SK-N-SH (cell line): Measurements from ENCODE around the gene GRAMD2A. TPM values are rescaled to one million over a fixed set of nuclear protein-coding genes. Genes with fewer than 3 reads are reported as not detected.
A peak's percentile ranks its signal among the peaks of the same experiment; 100 is the strongest.

ENCODE experiments used
- CTCF ChIA-PET: fragments of 300-600, 350-600 bp; formaldehyde crosslinking; extraction: SDS; loops from one replicate; lab custom pipeline; 2021; lab: Yijun Ruan, JAX
- POLR2A ChIA-PET: fragments of 350-600 bp; sonication (Branson Sonifier 250); formaldehyde crosslinking; extraction: SDS; loops from one replicate; lab custom pipeline; 2020; ENCODE audit warnings: antibody characterized with exemption, inconsistent platforms; lab: Yijun Ruan, JAX
- DNase-seq: peaks from one replicate; pipeline ENCODE4 v3.0.0; 2012
- H2AFZ ChIP-seq: fragments of 200-600 bp; sonication (generic); 2 replicates; pipeline ENCODE4 v1.8.1; 2016; ENCODE audit warnings: antibody characterized with exemption, mild to moderate bottlenecking, low read depth
- H3F3A ChIP-seq: fragments of 200-600 bp; sonication (generic); replicated peaks from 2 replicates; pipeline ENCODE3; 2016; ENCODE audit warnings: antibody characterized with exemption, mild to moderate bottlenecking; ENCODE audit not compliant: insufficient read depth
- H3K27ac ChIP-seq, 2 experiments: fragments of 200-500 bp in 1 of 2; fragments of 200-600 bp in 1 of 2; sonication (Bioruptor generic) in 1 of 2; sonication (generic), shearing (Covaris generic) in 1 of 2; 2 replicates each; pipeline versions ENCODE4 v1.5.1 to v1.6.1; 2014 to 2016; ENCODE audit warnings: low read depth in 2 of 2, inconsistent platforms in 1 of 2, low read length in 1 of 2, mild to moderate bottlenecking in 1 of 2, mixed read lengths in 1 of 2
- H3K27me3 ChIP-seq: fragments of 200-600 bp; sonication (generic), shearing (Covaris generic); 2 replicates; pipeline ENCODE4 v1.6.1; 2016; ENCODE audit warnings: mixed run types; ENCODE audit not compliant: insufficient read depth
- H3K36me3 ChIP-seq, 2 experiments: fragments of 200-500 bp in 1 of 2; fragments of 200-600 bp in 1 of 2; sonication (Bioruptor generic) in 1 of 2; sonication (generic) in 1 of 2; replicated peaks in 1 of 2; 2 replicates each; pipeline versions ENCODE3 to v1.5.1; 2014 to 2016; ENCODE audit warnings: low read length in 1 of 2, mild to moderate bottlenecking in 1 of 2; ENCODE audit not compliant: insufficient read depth in 2 of 2, control insufficient read depth in 1 of 2
- H3K4me1 ChIP-seq, 2 experiments: fragments of 200-500 bp in 1 of 2; fragments of 200-600 bp in 1 of 2; sonication (Bioruptor generic) in 1 of 2; sonication (generic), shearing (Covaris generic) in 1 of 2; 2 replicates each; pipeline versions ENCODE4 v1.5.1 to v1.6.1; 2014 to 2016; ENCODE audit warnings: low read depth in 1 of 2, low read length in 1 of 2, mixed run types in 1 of 2; ENCODE audit not compliant: insufficient read depth in 2 of 2, control insufficient read depth in 1 of 2
- H3K4me2 ChIP-seq: fragments of 200-600 bp; sonication (generic), shearing (Covaris generic); 2 replicates; pipeline ENCODE4 v1.6.1; 2017; ENCODE audit warnings: mixed run types
- H3K4me3 ChIP-seq, 2 experiments: fragments of 200-500 bp in 1 of 2; fragments of 200-600 bp in 1 of 2; sonication (Bioruptor generic) in 1 of 2; sonication (generic), shearing (Covaris generic) in 1 of 2; 2 replicates each; pipeline versions ENCODE4 v1.5.1 to v1.8.1; 2014 to 2016; ENCODE audit warnings: low read depth in 2 of 2, inconsistent platforms in 1 of 2, low read length in 1 of 2, mild to moderate bottlenecking in 1 of 2, mixed read lengths in 1 of 2, moderate library complexity in 1 of 2
- H3K79me2 ChIP-seq: fragments of 200-600 bp; sonication (generic); 2 replicates; pipeline ENCODE4 v1.8.1; 2017; ENCODE audit warnings: mild to moderate bottlenecking; ENCODE audit not compliant: insufficient read depth
- H3K9ac ChIP-seq: fragments of 200-600 bp; sonication (generic); 2 replicates; pipeline ENCODE4 v1.6.1; 2017; ENCODE audit warnings: mixed run types
- H3K9me2 ChIP-seq: fragments of 200-600 bp; sonication (generic); 2 replicates; pipeline ENCODE4 v1.6.1; 2017; ENCODE audit warnings: mixed run types
- H3K9me3 ChIP-seq: fragments of 200-600 bp; sonication (generic); 2 replicates; pipeline ENCODE4 v1.6.1; 2017; ENCODE audit warnings: mixed run types, mild to moderate bottlenecking, moderate library complexity
- H4K20me1 ChIP-seq: fragments of 200-600 bp; sonication (generic); 2 replicates; pipeline ENCODE4 v1.6.1; 2017; ENCODE audit warnings: mild to moderate bottlenecking, mixed run types; ENCODE audit not compliant: insufficient read depth
- CHD2 ChIP-seq: fragments of 150-350 bp; IDR thresholded peaks from 2 replicates; pipeline ENCODE4 v1.6.1; 2018; ENCODE audit warnings: low read length; ENCODE audit not compliant: partially characterized antibody
- CTCF ChIP-seq: fragments of 200-600 bp; sonication (generic); IDR thresholded peaks from 2 replicates; pipeline ENCODE4 v1.6.1; 2017; ENCODE audit warnings: antibody characterized with exemption, mild to moderate bottlenecking, moderate library complexity
- ELF1 ChIP-seq: IDR thresholded peaks from 2 replicates; pipeline ENCODE4 v1.4.0; 2012
- EP300 ChIP-seq, 2 experiments: IDR thresholded peaks; 2 replicates each; pipeline versions ENCODE4 v1.4.0 to v1.6.1; 2012; ENCODE audit warnings: borderline replicate concordance in 1 of 2, low read depth in 1 of 2, low read length in 1 of 2
- EZH2phosphoT487 ChIP-seq: fragments of 200-600 bp; sonication (generic); IDR thresholded peaks from 2 replicates; pipeline ENCODE4 v1.6.1; 2017; ENCODE audit warnings: low read depth, mixed run types, mild to moderate bottlenecking, antibody characterized with exemption, moderate library complexity, borderline replicate concordance
- FOSL2 ChIP-seq: IDR thresholded peaks from 2 replicates; pipeline ENCODE4 v1.4.0; 2012; ENCODE audit warnings: low read depth, mild to moderate bottlenecking, moderate library complexity, borderline replicate concordance
- FOXJ3 ChIP-seq: sonication (generic); formaldehyde crosslinking; IDR thresholded peaks from 2 replicates; pipeline ENCODE4 v1.5.1; 2020; ENCODE audit warnings: mild to moderate bottlenecking, missing genetic modification reagents
- FOXM1 ChIP-seq: IDR thresholded peaks from 2 replicates; pipeline ENCODE4 v1.4.0; 2012; ENCODE audit warnings: low read depth, mild to moderate bottlenecking
- GABPA ChIP-seq: IDR thresholded peaks from 2 replicates; pipeline ENCODE4 v1.4.0; 2012; ENCODE audit warnings: low read depth, mild to moderate bottlenecking
- JUND ChIP-seq: IDR thresholded peaks from 2 replicates; pipeline ENCODE4 v1.4.0; 2012
- MEF2A ChIP-seq: IDR thresholded peaks from 2 replicates; pipeline ENCODE4 v1.4.0; 2012; ENCODE audit warnings: low read depth, borderline replicate concordance
- PBX3 ChIP-seq: IDR thresholded peaks from 2 replicates; pipeline ENCODE4; 2012
- RAD21 ChIP-seq: IDR thresholded peaks from 2 replicates; pipeline ENCODE4 v1.6.1; 2012; ENCODE audit warnings: mild to moderate bottlenecking, low read length
- REST ChIP-seq: IDR thresholded peaks from 2 replicates; pipeline ENCODE4 v1.6.1; 2012; ENCODE audit warnings: mild to moderate bottlenecking, low read depth, low read length, moderate library complexity
- RFX5 ChIP-seq: IDR thresholded peaks from 2 replicates; pipeline ENCODE4 v1.6.1; 2012; ENCODE audit warnings: mild to moderate bottlenecking, improper control_type of control experiment, low read length
- RXRA ChIP-seq: IDR thresholded peaks from 2 replicates; pipeline ENCODE4 v1.4.0; 2012; ENCODE audit warnings: low read depth, mild to moderate bottlenecking, borderline replicate concordance
- SIN3A ChIP-seq: IDR thresholded peaks from 2 replicates; pipeline ENCODE4 v1.6.1; 2012; ENCODE audit warnings: low read depth, mild to moderate bottlenecking, low read length, moderate library complexity, borderline replicate concordance
- TAF1 ChIP-seq: IDR thresholded peaks from 2 replicates; pipeline ENCODE4 v1.6.1; 2012; ENCODE audit warnings: low read depth, mild to moderate bottlenecking, low read length, moderate library complexity, borderline replicate concordance
- TEAD4 ChIP-seq: IDR thresholded peaks from 2 replicates; pipeline ENCODE4 v1.4.0; 2012; ENCODE audit warnings: mild to moderate bottlenecking, borderline replicate concordance; ENCODE audit not compliant: insufficient read depth
- USF1 ChIP-seq: IDR thresholded peaks from 2 replicates; pipeline ENCODE4 v1.4.0; 2012; ENCODE audit warnings: low read depth, borderline replicate concordance
- USF2 ChIP-seq: fragments of 150-350 bp; IDR thresholded peaks from 2 replicates; pipeline ENCODE4 v1.6.1; 2017; ENCODE audit warnings: antibody characterized with exemption, low read length, low read depth, borderline replicate concordance
- YY1 ChIP-seq: IDR thresholded peaks from 2 replicates; pipeline ENCODE4 v1.4.0; 2012; ENCODE audit warnings: low read depth, mild to moderate bottlenecking
- ZBTB33 ChIP-seq: IDR thresholded peaks from 2 replicates; pipeline ENCODE4 v1.4.0; 2012; ENCODE audit warnings: low read depth, borderline replicate concordance
- WGBS: methylation state at CpG from one replicate; pipeline ENCODE4 v1.1.6; 2017; ENCODE audit warnings: low lambda C conversion rate; 5-methylcytosine and 5-hydroxymethylcytosine counted together
- polyA plus RNA-seq, 3 experiments: library from polyadenylated mRNA; depleted of rRNA; stranded (reverse); fragments of >200 nt; gene quantifications; 2 replicates each; pipeline ENCODE4 v1.2.3, GENCODE V29; 2012

The GRAMD2A gene
- polyA plus RNA-seq, 1 of the 3 experiments (the other 2 are of a cell fraction), result 0.10 TPM

- H3K36me3 ChIP-seq, result peaks cover 92 to 98% of the 10 kb centered on the region in 2 experiments
- H3F3A ChIP-seq, result peaks cover 91% of the 10 kb centered on the region
- H3K9ac ChIP-seq, result no peak overlapping the region
- H3K27me3 ChIP-seq, result no peaks in the 10 kb centered on the region
- no peak overlapping the region for H3K4me3 ChIP-seq
- H3K9me2 ChIP-seq, result no peaks in the 10 kb centered on the region
- peaks cover 35 to 37% of the 10 kb centered on the region in 2 experiments for H3K4me1 ChIP-seq
- H3K27ac ChIP-seq, result peak overlapping the region; percentile 66 to 94
- peaks cover 99% of the 10 kb centered on the region for H4K20me1 ChIP-seq
- POLR2A ChIA-PET, result interaction anchor here (0.9 to 1.7 kb wide), 5 partner anchors 12 to 27 kb away, joined by 3 to 15 read pairs (median 6); partner anchors contain the start of gene PKM
- no peaks in the 10 kb centered on the region for H3K9me3 ChIP-seq
- peaks cover 43% of the 10 kb centered on the region for H3K79me2 ChIP-seq
- DNase-seq, result peak; percentile 71
- WGBS, result 27% methylated on average over 4 of the region's 5 CpGs
- peak overlapping the region; percentile 28; the same call in 1 of the 2 replicates for H3K4me2 ChIP-seq
- no peak overlapping the region for H2AFZ ChIP-seq
- CTCF ChIA-PET, result interaction anchor here (0.5 to 1.7 kb wide), 5 partner anchors 14 to 459 kb away, joined by 3 to 7 read pairs (median 3); no protein-coding TSS in a partner anchor
- TF ChIP-seq REST (no peak), ZBTB33 (no peak), TAF1 (0 out of 2 replicates have a peak, but pooled peaks have one; percentile 28), FOXM1 (no peak), EZH2phosphoT487 (no peak), CHD2 (no peak), SIN3A (peak; percentile 88; the same call in 1 of the 2 replicates), FOXJ3 (no peak; the same call in 1 of the 2 replicates), YY1 (no peak), ELF1 (no peak), RAD21 (peak; percentile 18; the same call in 1 of the 2 replicates), USF2 (no peak), TEAD4 (no peak), MEF2A (no peak), EP300 (IDR thresholded peaks at IDR 0.05; ENCODE audit: borderline replicate concordance in 1 of 2, low read depth in 1 of 2, low read length in 1 of 2) (peak in 1 of 2 experiments; percentile 33; a peak in 1 of 4 replicates), GABPA (no peak), JUND (no peak), RFX5 (peak; percentile 77; the same call in 1 of the 2 replicates), FOSL2 (peak; percentile 20; the same call in 1 of the 2 replicates), PBX3 (no peak; the same call in 1 of the 2 replicates), USF1 (peak; percentile 24; the same call in 1 of the 2 replicates), RXRA (no peak), CTCF (no peak)
Measured at GRCh38 chr15:72203507-72203837, 5.9 kb upstream of the GRAMD2A start.
